ENCODE measurements around the gene KRT77.
A peak's percentile ranks its signal among the peaks of the same experiment; 100 is the strongest.

Gene KRT77

DNA sequence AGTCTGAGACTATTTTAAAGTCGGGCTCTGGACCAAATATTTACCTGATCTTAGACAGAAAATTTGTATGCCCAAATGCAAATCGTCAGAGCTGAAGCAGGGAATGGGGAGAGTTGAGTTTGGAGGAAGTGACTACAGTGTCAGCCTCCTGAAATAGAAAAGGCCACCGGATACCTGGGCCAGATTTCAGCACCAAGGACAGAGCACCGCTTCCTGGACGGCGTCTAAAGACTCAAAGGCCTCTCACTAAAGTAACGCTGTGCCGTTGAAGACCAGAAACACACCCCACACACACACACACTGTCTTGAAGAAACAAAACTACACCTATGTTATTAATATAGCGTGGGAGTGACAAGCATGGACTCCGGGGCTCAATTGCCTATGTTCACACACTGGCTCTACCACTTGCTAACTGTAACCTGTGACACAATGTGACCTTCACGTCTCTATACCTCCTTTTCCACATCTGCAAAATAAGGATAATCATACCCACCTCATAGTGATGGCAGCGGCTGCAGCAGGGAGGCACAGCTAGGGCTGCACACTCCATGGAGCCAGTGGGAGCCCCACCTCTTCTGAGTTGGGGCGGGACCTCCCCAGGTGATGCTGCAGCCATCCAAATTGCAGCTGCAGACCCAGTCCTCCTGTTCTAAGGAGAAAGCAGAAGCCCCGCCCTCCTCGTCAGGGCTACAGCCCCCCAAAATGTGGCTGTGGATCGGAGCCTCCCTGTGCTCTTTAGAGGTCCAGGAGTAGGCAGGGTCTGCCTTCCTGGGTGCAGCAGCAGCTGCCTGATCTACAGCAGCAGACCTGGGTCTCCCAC is 38.3 kb upstream of the KRT77 start:
- TF ChIP-seq POLR2AphosphoS5 (IDR thresholded peaks at IDR 0.05; ENCODE audit: low read depth, low read length) = no peak
- TF ChIP-seq, protein P1, sequence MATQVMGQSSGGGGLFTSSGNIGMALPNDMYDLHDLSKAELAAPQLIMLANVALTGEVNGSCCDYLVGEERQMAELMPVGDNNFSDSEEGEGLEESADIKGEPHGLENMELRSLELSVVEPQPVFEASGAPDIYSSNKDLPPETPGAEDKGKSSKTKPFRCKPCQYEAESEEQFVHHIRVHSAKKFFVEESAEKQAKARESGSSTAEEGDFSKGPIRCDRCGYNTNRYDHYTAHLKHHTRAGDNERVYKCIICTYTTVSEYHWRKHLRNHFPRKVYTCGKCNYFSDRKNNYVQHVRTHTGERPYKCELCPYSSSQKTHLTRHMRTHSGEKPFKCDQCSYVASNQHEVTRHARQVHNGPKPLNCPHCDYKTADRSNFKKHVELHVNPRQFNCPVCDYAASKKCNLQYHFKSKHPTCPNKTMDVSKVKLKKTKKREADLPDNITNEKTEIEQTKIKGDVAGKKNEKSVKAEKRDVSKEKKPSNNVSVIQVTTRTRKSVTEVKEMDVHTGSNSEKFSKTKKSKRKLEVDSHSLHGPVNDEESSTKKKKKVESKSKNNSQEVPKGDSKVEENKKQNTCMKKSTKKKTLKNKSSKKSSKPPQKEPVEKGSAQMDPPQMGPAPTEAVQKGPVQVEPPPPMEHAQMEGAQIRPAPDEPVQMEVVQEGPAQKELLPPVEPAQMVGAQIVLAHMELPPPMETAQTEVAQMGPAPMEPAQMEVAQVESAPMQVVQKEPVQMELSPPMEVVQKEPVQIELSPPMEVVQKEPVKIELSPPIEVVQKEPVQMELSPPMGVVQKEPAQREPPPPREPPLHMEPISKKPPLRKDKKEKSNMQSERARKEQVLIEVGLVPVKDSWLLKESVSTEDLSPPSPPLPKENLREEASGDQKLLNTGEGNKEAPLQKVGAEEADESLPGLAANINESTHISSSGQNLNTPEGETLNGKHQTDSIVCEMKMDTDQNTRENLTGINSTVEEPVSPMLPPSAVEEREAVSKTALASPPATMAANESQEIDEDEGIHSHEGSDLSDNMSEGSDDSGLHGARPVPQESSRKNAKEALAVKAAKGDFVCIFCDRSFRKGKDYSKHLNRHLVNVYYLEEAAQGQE (IDR thresholded peaks at IDR 0.05; ENCODE audit: insufficient read depth in 1 of 2, low read depth in 2 of 2, low read length in 2 of 2) = peak; percentile 97 to 100
- no peak for TF ChIP-seq FOXP2 (optimal IDR thresholded peaks at IDR 0.05; ENCODE audit: borderline replicate concordance, extremely low read depth, extremely low read length, insufficient read depth)
- TF ChIP-seq SIN3A (IDR thresholded peaks at IDR 0.05; ENCODE audit: borderline replicate concordance, insufficient read depth, low read length) = no peak

DNA sequence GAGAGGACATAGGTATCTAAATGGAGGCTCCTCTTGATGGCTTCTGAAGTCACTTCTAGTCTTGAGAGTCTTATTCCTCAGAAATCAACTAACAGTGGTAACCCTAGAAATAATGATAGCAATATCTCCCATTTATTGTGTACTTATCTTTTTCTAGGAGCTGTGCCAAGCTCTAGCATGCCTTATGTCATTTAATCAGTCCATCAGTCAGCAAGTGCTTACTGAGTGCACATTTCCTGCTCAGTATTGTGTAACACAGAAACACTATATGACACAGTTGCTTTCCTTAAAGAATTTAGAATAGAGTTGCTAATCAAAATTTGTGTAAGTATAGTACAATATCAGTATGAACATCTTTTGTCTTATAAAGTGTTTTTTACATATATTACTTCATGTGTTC is 37.3 kb upstream of the KRT77 start:
- TF ChIP-seq TAF1 (IDR thresholded peaks at IDR 0.05; ENCODE audit: borderline replicate concordance, insufficient read depth, low read length) = no peak

DNA sequence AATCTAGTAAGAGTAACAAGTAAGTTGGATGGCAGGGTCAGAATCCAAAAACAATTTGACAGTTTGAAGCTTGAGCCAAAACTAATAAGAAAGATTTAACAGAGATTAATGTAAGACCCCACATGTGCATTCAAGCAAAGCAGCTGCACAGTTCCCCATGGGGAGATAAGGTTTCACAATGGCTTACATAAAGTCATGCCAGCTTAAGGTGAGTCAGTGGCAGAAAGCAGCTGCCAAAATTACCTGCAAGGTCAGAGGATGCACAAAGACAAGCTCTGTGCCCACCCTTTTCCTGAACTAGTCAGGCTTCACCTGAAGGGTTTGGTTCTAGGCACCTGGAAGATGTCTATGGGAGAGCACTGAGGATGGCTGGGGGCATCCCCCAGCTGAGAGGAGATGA is 36.6 kb upstream of the KRT77 start:
- TF ChIP-seq SIN3A (IDR thresholded peaks at IDR 0.05; ENCODE audit: borderline replicate concordance, insufficient read depth, low read length) (no peak), TAF1 (IDR thresholded peaks at IDR 0.05; ENCODE audit: borderline replicate concordance, insufficient read depth, low read length) (no peak), POLR2AphosphoS5 (IDR thresholded peaks at IDR 0.05; ENCODE audit: low read depth, low read length) (no peak), FOXP2 (optimal IDR thresholded peaks at IDR 0.05; ENCODE audit: borderline replicate concordance, extremely low read depth, extremely low read length, insufficient read depth) (no peak)
- TF ChIP-seq, protein P1 (IDR thresholded peaks at IDR 0.05; ENCODE audit: insufficient read depth in 1 of 2, low read depth in 2 of 2, low read length in 2 of 2) = no peak

DNA sequence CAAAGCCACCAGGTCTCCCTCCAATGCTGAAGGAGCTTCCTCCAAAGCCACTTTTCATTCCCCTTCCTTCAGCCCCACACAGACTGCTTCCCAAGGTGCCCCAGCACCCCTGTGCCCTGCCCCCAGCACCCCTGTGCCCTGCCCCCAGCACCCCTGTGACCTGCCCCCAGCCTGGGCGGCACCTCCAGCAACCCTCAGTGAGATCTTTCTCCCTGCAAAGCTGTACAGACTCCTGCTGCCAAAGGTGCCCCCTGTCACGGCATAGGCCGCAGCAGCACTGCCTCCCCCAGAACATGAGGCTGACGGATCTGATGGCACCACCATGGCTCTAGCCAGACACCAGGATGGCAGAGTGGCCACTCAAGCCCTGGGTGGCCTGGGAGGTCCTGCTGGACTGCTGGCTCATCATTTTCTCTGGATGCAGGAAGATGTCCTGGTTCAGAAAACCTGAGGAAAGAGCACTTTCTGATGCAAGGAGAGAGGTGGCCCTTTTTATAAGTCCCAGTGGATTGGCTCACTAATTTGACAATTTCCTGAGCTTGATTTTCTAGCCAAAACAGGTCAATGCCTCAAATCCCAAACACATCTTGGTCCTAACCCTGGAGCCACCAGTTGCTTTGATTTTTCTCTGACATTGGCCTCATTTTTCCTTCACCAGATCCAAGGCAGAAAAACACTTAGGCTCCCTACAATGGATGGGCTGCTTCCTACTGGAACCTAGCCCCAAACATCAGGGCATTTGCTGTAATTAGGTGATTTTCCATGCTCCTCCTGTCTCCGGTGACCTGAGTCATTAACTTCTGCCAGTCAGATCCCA is 32.7 kb upstream of the KRT77 start:
- TF ChIP-seq FOXP2 (optimal IDR thresholded peaks at IDR 0.05; ENCODE audit: borderline replicate concordance, extremely low read depth, extremely low read length, insufficient read depth) (no peak), SIN3A (IDR thresholded peaks at IDR 0.05; ENCODE audit: borderline replicate concordance, insufficient read depth, low read length) (no peak), POLR2AphosphoS5 (IDR thresholded peaks at IDR 0.05; ENCODE audit: low read depth, low read length) (no peak), TAF1 (IDR thresholded peaks at IDR 0.05; ENCODE audit: borderline replicate concordance, insufficient read depth, low read length) (no peak)
- TF ChIP-seq, protein P1 (IDR thresholded peaks at IDR 0.05; ENCODE audit: insufficient read depth in 1 of 2, low read depth in 2 of 2, low read length in 2 of 2) = no peak

DNA sequence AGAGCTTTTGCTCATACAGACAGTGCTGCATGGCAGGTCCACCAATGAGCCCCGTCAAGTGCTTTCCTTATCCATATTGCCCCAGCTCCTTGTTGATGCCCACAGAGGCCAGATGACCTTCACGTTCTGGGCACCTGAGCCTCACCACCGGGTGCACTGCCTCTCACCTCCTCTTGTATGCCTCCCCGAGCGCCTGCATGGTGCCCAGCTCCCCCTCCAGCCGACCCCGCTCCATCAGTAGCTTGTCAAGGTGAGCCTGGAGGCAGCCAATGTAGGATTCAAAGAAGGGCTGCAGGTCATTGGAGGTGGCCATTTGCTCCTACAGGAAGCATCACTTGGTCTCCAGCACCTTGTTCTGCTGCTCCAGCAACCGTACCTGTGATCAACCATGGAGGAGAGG is 31.8 kb upstream of the KRT77 start:
- TF ChIP-seq SIN3A (IDR thresholded peaks at IDR 0.05; ENCODE audit: borderline replicate concordance, insufficient read depth, low read length) = no peak
- no peak for TF ChIP-seq FOXP2 (optimal IDR thresholded peaks at IDR 0.05; ENCODE audit: borderline replicate concordance, extremely low read depth, extremely low read length, insufficient read depth)
- TF ChIP-seq, protein P1 (IDR thresholded peaks at IDR 0.05; ENCODE audit: insufficient read depth in 1 of 2, low read depth in 2 of 2, low read length in 2 of 2) = no peak
- no peak for TF ChIP-seq TAF1 (IDR thresholded peaks at IDR 0.05; ENCODE audit: borderline replicate concordance, insufficient read depth, low read length)
- TF ChIP-seq POLR2AphosphoS5 (IDR thresholded peaks at IDR 0.05; ENCODE audit: low read depth, low read length) = no peak
